SW 1271 (cell line): Measurements from ENCODE around the gene SRPRB.

Source experiments
- DNase-seq, 2 experiments: peaks; one replicate each; lab custom pipeline; 2025; lab: John Stamatoyannopoulos, UW

Gene SRPRB

DNA sequence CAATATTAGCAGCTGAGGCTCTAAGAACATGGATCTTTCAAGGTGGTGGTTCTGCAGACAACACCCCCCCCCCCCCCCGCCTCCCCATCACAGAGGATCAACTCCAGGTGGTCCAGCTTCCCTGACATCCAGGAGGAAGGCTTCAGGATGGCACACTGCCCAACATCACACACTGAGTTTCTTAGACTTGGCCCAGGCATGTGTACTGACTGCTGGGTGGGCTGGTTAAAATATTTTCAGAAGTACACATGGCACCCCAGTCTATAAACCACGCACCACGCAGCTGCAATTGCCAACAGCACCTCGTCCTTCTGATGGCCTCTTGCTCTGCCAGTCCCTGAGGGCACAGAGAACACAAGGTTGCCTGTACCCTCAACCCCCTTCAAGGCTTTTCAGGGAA, 22.1 kb downstream of the SRPRB start:
- no peak for DNase-seq

DNA sequence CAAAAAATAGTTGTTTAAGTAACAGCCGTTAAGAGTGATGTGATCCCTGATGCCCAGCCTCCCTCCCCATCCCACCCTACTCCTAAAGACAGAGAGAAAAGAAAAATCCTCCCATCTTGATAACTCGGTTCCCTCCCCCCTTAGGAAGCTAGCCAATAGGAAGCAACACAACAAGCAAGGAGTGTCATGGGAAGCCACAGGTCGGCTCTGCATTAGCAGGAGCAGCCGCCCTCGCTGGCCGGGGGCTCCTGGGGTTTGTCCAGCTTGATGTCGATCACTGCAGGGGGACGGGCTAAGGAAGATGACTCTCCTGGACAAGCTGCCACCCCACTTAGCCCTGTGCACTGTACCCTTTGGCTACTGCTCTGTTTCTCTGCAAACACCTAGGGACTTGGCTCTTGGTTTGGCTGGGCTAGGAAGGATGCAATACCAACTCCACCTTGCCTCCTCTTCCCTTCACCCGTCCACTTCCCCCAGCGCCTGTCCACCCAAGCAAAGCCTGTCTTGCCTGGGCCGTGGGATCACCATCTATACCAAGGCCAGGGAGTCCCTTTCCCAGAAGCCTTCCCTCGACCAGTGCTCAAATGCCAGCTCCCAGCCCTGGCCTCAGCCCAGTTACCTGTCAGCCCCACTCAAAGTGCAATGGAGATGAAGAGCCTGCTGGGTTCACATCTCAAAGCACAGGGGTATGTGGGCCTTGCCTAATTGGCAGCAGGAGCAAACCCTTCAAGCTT, 23.1 kb downstream of the SRPRB start:
- DNase-seq, result no peak

- DNase-seq, result no peak
These were observed 23.7 kb downstream of the SRPRB start for GRCh38 chr3:133829310-133829707.

DNA sequence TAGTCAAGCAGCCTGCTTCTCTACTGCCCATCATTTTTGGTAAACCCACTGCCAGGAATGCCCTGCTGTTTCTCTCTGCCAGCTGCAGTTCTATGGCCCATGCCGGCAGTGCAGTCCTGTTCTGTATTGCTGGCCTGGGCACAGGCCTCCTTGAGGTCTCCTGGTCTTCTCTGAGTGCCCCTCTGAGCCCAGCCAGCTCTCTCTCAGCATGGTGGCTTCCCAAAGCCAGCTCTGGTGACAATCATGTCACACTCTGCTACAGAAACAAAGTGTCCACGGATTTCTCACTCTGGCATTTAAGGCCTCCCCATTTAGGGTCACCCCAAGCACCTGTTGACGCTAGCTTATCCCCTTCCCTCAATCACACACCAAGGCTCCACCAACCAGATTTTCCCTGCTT, 24.5 kb downstream of the SRPRB start:
- no peak for DNase-seq

DNA sequence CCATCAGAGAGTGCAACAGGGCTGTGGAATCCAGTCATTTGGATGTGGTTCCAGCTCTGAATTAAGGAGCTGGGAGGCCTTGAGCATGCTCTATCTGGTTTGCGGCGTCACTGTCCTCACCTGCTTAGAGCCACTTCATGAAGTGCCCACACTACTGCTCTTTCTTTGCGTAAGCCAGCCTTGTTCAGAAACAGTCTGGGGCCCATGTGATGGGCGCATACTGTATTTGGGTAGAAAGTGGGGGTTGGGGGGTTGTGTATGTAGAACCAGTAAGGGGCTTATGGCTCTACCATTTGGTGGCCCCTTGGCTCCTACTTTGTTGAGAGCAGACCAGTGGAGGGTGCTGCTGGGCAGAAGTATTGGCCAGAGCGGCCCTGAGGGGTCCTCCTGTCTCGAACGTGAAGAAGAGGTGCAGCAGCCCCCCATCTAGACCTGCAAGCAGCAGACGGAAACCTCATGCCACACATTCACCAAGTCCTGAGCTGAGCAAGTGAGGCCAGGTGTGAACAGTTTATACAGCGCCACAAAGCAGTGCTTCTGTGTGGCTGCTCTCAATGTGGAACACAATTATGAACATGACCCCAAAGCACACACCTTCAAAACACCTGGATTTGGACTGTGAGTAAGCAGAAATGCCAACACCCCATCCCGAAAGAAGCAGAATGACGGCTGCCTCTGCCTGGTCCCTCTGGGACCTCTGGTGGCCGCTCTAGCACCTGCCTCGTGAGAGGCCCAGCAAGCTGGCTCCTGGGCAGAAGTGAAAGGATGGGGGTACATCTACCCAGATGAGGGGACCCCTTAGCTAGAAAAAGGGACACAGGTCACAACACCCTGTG, 26.6 kb downstream of the SRPRB start:
- DNase-seq, result no peak

- DNase-seq, result no peak
These were observed 27.2 kb downstream of the SRPRB start for GRCh38 chr3:133832802-133833144.

- no peak for DNase-seq
These were observed 27.7 kb downstream of the SRPRB start for GRCh38 chr3:133833267-133833666.

DNA sequence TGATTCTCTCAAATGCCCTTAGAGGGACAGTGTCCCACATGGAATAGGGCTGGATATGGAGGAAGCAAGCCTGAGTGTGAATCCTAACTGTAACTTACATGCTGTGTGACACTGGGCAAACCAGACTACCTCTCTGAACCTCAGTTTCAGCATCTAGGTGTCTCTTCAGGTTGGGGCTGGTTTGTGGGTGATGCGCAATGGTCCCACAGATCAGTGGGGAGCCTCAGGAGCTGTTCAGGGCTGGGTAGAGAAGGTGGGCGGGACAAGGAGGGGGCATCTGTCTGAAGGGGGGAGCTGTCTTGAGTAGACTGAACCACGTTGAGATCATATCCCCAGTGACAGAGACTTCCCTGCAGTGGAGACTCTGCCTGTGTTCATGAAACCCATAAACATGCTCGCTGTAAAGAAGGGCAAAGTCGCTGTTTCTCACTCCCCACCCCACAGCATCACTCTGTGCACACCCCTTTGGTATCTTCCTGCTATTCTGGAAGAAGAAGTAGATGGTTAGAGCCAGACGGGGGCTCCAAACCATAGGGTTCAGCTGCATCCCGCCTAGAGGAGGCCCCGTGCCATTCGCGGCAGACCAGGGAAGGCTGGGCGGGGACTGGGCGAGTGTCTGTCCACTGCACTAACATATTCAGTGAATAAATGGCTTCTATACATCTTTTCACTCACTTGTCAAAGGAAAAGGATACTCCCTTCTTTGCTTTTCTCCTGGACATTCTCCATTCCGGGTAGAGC, 28.4 kb downstream of the SRPRB start:
- no peak for DNase-seq

DNA sequence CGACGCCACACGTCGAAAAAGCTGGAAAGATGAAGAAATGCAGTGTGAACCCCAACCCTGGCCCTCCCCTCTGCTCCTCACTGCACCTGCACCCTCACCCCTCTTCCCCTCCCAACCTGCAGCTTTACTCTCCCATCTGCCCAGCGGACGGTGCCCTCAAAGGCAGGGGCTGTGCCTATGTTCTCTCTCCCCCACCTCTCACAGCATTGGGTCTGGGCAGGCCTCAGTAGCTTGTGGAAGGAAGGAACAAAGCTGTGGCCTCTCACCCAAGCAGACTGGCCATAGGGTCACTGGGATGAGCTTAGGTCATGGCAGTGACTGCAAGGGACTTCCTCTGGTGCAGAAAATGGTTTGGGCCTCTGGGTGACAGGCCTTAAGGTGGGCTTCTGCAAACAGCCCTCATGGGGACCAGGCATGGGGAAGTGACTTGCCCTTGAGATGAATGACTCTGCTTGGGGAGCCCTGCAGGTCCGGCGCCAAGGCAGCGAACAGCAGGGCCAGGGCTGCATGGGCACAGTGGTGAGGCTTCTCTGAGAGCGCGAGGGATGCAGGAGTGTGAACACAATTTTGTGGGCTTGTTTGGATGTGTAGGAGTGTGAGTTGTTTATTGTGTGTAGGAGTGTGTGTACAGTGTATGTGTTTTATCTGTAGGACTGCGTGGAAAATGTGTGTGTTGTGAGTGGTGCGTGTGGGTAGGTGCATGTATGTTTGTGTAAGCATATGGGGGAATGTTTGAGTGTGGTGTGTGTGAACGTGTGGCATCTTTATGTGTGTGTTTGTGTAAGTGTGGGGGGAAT, 29.2 kb downstream of the SRPRB start:
- no peak for DNase-seq

DNA sequence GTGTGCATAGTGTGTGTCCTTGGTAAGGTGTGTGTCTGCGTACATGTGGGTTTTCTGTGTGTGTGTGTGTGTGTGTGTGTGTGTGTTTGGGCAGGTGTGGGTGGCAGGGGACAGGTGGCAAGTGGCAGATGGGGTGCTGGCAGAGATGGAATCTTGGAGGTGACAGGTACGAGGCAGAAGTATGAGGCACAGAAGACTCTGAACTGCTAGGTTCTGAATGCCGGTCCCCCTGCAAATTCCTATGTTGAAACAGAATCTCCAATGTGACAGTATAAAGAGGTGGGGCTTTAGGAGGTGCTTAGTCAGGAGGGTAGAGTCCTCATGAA, 29.8 kb downstream of the SRPRB start:
- no peak for DNase-seq

- DNase-seq, result no peak
These were observed 30.3 kb downstream of the SRPRB start for GRCh38 chr3:133835961-133836360.

GRCh38 chr3:133836497-133837158, 31.0 kb downstream of the SRPRB start:
- DNase-seq, result no peak

GRCh38 chr3:133837487-133838295, 32.1 kb downstream of the SRPRB start:
- no peak for DNase-seq

- DNase-seq, result no peak
These were observed 32.7 kb downstream of the SRPRB start for GRCh38 chr3:133838296-133838789.

DNA sequence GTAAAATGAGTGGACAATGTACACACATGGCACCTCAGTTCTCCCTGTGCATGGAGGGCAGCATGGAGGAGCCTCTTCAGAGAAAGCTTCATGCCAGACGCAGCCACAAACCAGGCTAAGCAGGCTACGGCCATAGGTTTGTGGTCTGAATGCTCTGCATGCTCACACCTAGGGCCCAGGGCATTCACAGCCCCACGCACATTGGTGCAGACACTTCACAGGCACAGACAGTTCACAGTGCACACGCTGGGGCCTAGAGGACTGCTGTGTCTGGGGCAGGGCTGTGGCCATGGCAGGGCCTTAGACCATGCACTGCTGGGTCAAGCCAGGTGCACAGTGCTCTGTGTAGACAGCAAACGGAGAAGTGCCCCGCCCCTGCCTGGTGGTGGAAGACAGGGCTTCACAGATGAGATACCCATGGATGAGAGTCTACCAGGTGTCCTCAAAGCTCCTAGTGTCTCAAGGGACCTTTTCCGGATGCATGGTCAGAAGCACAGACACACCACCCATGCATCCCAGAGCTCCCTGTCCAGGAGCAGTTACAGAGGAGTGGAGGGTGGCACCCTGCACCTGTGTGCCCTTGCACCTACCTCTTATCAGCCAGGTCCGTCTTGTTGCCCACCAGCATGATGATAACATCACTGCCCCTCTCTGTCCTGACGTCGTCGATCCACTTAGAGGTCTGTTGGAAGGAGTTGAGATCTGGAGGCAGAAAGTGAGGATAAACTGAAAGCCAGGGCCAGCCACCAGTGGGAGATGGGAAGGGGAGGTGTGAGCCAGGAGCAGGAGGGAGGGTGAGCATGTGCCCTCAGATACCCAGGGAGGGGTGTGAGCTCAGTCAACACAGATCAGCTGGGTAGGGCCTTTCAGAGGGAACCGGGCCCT, 33.5 kb downstream of the SRPRB start:
- DNase-seq, result no peak

GRCh38 chr3:133840055-133840737, 34.6 kb downstream of the SRPRB start:
- no peak for DNase-seq

GRCh38 chr3:133840767-133841166, 35.2 kb downstream of the SRPRB start:
- DNase-seq, result no peak

DNA sequence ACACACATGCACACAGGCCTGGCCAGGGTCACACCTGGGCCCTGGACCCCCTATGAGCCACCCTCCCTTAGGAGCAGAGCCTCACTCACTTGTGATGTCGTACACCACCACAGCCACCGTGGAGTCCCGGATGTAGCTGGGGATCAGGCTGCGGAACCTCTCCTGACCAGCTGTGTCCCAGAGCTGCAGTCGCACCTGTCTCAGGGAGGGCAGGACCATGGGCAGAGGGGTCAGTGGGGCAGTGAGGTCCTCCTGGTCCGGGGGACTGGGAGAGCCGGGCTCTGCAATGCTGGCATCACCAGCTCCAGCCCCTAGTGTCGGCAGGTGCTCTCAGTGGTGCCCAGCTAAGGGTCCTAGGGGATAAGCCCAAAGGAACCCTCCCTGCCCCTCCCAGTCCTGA, 35.6 kb downstream of the SRPRB start:
- DNase-seq, result no peak

DNA sequence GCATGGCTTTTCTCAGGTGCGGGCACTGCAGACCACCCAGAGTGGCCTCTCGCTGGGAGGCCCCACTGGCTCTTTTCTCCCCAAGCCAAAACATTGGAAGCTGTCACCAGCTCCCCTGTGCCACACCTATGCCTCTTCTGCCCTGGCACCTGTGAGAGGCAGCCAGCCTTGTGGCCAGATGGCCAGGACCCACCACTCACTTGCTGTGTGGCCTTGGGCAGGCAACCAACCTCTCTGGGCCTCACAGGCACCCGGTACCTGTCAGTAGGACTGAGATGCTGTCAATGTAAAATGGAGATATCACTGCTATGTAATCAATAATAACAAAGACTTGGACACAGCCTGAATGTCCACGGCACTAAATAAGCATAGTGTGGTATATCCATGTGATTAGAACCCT, 36.5 kb downstream of the SRPRB start:
- DNase-seq, result no peak
